Activated T-helper 1 cell treated with Interleukin-2 at 50 U/mL for 16 hours (primary cell): Measurements from ENCODE around the gene SSNA1.

Experiments used
- DNase-seq: peaks from one replicate; pipeline ENCODE4 v3.0.0-alpha.2; 2020; ENCODE audit warnings: low read depth

The SSNA1 gene

DNA sequence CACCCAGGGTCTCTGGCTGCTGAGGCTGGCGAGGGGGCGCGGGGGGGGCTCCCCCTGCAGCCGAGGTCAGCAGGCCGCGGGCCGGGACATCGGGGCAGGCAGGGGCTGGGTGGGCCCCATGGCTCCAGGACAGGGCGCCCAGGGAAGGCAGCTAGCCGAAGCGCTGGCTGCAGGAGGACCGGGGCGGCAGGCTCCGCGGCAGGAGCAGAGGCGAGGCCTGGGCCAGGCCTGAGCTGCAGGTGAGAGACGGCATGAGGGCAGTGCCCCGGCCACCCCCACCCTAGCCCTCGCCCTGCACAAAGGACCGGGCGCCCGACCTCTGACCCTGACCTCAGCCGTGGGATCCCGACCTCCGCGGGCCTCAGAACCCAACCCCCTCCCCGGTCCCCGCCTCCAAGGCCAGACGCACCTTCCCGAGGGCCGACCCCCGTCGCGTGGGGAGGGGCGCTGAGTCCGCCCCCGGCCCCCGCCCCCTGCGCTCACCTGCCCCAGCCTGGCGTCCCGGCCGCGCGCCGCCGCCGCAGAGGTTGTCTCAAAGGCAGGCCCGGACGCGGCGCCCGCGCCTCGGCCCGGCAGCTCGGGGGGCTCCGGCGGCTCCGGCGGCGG is 33.1 kb downstream of the SSNA1 start:
- DNase-seq, result no peak

DNA sequence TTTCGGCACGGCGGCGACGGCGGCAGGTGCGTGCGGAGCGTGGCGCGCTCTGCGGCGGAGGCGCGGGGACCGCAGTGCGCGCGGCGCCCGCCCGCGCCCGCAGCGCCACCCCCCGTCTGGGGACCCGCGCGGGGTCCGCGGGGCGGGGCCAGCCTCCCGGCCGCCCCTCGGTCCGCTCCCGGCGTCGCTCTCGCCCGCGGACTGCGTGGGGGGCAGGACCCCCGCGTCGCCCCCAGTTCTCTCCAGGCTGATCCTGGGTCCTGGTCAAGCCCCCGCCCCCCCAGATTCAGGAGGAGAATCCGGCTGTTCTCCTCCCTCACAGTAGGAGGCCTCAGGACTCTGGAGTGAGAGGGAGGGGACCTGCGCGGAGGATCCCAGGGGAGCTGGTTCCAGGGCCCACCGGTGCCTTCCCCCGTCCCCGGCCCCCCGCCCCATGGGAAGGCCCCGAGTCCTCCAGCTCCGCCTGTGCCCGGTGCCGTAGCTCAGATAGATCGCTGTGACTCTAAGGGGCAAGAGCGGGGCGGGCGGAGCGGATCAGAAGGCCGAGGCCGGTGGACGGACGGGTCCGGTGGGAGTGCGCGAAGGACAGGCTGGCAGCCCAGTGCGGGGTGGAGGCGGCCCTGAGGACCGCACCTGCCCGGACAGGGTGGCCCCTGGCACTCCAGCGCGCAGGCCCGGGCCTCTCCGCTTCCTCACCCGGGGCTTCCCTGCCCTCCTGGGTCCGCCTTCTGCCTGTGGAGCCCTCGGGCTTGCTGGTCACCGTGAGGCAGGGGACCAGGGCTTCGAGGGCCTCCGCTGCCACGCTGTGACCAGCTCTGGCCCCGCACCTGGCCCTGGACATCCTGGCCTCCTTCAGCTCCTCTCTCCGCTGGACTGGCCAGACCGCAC is 34.0 kb downstream of the SSNA1 start, which contains the start of gene RNF208:
Gene RNF208, minus strand, starts transcription at position 51 of the 888 bp plus-strand sequence. CDS start 1,028 bp downstream, outside the sequence.
- DNase-seq, result no peak

DNA sequence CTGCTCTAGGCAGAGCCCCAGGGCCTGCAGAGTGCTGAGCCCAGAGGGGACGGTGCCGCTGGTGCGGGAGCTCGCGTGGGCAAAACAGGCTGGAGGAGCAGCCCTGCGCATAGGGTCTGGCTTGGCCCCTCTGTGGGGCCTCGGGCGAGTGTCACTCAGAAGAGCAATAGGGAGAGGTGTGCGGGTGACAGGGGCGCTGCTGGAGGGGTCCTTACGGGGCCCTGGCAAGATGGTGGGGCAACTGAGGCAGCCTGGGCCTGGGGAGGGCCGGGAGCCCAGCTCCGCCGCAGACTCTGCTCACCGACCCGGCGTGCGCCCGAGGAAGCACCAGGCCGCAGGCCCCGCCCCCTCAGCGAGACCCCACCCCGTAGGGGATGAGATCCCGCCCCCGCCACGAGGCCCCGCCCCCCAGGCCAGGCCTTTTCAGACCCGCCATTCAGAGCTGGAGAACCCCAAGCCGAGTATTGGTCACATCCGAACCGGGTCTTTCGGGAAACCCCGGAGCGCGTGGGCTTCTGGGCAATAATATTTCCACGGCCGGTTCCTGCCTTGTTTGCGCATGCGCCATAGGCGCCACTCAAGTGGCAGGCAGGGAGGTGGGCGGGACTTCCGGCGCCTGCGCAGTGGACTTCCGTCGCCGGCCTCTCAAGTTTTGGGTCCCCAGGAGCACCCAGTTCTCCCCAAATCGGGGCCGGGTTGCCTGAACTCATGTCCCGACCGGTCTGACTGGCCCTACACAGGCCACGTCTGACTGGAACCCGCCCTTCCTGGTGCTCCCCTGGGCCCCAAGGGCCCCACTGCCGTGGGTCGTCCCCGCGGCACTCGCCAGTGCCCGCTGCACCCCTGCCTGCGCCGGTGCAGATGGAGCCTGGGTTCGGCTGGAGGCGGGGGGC is 34.8 kb downstream of the SSNA1 start:
- DNase-seq, result peak; percentile 95

DNA sequence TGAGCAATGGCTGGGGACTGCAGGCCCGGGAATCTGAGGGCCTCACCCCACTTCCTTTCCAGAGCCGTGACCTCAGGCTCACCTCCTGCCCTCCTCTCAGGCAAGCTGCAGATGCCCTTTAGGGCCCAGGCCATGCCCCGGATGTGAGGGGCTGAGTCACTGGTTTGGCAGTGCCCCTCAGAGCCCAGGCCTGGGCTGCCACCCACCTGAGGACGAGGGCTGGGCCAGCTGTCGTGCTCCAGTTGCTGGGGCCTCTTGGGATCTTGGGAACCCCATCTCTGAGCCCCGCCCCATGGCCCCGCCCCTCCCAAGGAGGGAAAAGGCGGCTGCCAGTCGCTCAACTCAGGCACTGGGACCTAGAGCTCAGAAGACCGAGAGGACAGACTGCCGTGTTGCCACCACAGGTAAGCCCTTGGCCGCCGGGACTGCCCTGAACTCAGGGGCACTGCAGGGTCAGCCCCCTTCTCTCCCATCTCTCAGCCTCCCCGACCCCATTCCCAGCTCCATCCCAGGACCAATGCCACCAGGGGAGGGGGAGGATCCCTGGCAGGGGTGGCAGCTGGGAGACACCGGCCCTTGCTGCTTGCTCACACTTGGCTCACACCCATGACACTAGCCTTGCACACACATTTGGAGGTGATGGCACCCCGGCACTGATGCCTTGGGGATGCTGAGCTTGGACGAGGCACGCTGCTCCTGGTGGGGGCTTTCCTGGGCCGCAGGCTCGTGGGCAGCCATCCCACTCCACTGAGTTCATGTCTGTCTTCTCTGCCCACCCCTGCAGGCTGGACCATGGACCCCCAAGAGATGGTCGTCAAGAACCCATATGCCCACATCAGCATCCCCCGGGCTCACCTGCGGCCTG is 36.6 kb downstream of the SSNA1 start, which contains the start of gene CYSRT1:
Gene CYSRT1, plus strand, starts transcription at position 345 of the 865 bp plus-strand sequence. Its CDS starts 448 bp downstream, at position 793.
- no peak for DNase-seq

DNA sequence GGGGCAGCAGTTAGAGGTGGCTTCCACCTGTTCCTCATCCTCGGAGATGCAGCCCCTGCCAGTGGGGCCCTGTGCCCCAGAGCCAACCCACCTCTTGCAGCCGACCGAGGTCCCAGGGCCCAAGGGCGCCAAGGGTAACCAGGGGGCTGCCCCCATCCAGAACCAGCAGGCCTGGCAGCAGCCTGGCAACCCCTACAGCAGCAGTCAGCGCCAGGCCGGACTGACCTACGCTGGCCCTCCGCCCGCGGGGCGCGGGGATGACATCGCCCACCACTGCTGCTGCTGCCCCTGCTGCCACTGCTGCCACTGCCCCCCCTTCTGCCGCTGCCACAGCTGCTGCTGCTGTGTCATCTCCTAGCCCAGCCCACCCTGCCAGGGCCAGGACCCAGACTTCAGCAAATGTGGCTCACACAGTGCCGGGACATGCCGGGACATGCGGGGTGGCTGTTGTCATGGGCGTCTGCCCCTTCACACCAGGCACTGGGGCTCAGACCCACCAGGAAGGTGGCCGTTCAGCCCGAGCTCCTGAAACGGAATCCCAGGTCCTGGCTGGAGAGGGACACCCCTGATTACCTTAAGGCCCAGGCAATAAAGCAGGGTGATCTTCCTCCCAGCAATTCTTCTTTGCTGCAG is 37.3 kb downstream of the SSNA1 start:
- DNase-seq, result no peak

DNA sequence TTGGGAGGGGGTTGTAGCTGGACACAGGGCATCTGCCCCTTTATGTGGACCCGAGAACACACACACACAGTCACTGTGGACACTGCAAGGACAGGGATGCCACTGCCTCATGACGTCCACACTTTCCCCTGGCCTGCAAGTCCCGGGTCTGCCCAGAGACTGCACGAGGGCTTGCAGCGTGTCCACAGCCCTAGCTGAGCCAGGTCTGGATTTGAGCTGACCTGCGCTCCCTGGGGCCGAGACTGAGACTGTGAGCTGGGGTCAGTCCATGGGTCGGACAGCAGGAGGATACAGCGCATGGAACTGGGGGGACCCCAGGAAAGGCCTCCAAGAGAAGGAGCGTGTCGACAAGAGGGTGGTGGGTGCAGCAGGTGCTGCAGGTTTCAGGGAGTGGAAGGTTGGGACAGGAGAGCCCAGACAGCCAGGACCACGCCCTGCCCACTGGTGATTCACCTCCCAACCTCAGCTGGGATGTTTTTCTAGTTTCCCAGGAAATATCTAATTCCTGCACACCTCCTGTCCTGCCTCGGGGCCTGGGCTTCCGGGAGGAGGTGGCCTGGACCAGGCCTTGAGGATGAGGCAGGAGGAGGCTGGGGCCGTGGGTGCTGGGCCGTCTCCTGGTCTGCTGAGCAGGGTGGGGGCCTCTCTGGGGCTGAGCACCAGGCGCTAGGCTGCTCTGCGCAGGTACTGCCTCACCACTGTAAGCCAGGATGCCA is 38.0 kb downstream of the SSNA1 start:
- DNase-seq, result no peak

DNA sequence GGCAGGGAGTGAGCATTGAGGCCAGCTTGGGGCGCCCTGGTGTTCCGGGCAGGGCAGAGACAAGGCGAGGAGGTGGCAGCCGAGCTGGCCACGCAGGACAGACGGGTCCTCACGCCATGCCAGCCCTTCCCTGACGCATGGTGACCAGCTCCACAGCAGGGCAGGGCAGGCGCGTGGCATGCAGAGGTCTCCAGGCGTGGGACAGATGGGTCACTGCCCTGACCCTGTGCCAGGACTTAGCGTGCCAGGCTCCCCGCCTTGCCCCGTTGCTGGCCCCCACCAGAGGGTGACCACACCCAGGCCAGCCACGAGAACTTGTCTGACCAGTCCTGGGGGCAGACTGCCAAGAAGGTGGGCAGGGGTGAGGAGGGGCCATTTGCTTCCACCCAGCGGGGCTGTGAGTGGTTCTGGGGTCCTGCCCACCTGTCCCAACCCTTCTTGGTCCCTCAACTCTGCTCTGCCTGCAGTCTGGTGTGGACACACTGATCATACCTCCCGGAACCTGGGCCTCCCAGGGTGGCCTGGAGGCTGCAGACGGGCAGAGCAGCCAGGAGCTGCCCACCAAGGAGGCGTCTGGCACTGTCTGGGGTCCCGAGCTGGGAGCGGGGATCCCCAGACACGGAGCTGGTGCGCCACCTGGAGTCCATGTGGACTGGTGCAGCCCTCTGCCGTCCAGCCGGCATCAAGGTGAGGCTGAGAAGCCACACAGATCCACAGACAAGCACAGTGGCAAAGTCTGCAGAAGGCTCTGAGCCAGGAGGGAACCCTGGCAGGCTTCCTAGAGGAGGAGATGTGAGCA is 38.8 kb downstream of the SSNA1 start, which contains the start of gene RNF224:
Gene RNF224, plus strand, starts transcription at position 449 of the 799 bp plus-strand sequence. CDS start 834 bp downstream, outside the sequence.
- peak; percentile 68 for DNase-seq

DNA sequence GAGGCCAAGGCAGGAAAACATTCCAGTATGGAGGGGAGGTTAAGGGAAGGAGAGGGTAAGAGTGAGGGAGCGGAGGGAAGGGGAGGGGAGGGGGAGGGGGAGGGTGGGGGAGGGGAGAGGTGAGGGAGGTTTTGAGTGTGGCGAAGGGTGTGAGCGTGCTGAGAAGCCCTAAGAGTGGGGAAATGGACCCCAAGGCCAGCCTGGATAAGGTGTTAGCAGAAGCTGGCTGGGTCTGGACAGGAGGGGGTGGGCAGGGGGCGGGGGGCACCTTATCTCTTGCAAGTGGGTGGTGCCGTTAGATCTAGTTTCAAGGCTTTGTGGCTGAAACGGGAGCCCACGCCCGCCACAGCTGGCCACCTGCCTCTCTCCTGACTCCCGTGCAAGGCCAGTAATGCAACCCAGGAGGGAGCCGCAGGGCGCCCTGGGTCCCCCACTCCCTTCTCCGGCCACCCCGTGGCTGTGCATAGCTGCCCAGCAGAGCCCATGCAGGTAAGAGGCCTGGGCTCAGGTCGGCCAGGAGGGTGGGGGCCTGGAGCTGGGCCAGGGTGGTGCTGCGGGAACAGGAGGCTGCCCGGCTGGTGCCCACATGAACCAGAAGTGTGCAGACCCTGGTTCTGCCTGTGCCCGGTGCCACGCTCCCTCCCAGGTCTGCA is 39.5 kb downstream of the SSNA1 start:
- DNase-seq, result no peak

DNA sequence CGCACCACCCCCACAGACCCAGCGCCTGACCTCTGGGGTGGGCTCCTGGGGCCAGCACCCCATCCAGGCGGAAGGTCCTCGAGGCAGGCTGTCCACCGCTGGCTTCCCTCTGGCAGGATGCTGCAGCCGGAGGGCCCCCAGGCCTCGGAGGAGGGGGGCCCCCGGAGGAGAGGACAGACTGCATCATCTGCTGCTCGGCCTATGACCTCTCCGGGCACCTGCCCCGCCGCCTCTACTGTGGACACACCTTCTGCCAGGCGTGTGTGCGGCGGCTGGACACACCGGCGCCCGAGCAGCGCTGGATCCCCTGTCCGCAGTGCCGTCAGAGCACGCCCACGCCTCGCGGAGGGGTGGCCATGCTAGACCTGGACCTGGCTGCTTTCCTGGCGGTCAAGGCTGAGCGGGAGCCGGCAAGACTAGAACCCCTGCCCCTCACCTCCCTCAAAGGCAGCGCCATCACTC is 40.1 kb downstream of the SSNA1 start:
- no peak for DNase-seq

DNA sequence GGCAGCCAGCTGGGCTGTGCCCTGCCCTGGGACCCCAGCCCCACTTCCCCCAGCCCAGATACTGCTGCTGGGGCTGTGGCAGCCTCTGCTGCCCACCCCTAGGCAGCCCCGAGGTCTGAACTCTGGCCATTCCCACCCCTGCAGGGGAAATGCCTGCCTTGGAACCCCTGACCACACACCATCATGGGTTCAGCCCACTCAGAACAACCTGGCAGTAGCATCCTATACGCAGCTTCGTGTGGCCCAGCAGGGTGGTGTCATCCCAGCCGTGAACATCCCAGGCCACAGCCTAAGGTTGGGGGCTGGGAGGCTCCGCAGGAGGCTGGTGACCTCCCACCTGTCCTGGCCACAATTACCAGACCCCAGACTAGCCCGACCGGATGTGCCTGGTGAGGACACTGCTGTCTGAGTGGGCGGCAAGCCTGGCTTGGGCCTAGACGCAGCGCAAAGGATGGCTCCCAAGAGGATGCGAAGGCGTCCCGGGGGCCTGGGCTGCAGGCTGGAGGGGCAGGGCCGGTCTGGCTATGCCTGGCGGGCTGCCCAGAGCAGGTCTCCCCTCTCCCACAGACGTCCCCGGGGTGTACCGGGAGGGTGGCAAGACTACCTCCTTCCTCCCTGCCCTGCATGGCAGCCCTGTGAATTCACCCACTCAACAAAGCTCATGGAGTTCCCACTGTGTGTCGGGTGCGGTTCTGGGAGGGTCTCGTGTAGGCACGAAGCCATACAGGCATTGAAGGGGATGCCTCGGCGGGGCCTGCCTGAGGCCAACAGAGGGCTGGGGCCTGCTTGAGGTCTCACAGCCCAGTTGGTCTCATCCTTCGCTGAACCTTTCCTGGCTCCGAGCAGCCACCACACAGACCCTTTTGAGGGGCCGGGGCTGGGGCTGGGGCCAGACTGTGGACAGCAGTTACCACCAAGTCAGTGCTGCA is 40.8 kb downstream of the SSNA1 start:
- no peak for DNase-seq

DNA sequence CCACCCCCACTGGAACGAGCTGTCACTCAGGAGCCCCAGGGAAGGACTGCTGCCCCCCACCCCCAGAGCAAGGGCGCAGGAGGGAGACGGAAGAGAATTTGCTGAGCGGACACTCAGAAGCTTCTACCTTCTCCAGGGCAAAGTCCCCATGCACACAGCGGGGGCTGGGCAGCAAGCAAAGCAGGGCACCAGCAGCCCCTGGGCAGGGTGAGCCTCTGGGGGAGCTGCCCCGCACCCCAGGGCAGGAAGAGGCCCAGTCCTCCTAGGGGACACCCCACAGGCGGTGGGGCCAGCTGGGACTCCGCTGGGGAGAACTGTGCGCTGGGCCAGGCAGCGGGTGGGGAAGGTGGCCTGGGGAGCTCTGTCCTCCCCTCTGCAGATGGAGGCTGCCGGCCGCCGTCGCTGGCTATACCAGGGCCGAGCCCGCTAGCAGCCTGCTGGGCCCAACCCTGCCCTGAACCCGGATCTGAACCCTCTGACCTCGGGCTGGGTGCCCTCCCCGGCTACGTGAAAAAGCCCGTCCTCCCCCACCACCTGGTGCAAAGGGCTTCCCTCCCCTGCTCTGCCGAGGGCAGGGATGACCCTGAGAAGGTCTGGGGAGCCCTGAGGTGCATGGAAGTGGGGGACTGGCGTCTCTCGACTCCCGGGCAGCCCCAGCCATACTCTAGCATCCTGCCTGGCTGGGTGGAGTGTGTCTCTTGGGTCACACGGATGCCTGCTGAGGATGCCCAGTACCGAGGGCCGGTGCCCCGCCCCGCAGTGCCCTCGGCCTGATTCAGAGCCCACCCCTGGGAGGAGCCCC is 41.6 kb downstream of the SSNA1 start:
- no peak for DNase-seq

DNA sequence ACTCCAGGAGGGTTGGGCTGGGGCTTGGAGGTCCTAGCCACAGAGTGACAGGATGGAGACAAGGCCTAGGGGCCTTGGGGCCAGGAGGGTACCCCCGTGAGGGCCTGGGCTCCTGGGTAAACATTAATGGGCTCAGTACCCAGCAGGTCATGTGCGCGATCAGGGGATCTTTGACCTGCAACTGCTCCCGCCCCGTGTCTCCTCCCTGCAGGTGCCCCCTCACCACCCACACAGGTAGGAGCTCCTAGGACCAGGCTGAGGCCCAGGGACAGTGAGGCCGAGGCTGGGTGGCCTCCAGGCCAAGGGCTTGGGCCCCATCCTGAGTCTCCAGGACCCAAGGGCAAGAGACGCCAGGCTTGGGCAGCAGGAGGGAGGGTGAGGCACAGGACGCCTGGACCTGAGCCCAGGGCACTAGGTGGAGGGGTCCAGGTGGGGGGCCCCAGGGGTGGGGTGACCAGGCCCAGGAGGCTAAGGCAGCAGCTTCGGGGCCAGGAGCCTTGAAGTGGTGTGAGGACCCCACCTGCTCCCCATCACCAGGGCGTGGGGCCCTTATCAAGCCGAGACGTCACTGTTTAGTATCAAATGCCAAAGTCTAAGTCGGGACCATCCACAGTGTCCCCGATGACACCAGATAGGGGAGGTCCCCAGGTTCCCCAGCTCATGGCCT is 42.4 kb downstream of the SSNA1 start, which contains the start of gene SLC34A3:
Gene SLC34A3, plus strand, starts transcription at position 197 of the 667 bp plus-strand sequence. CDS start 802 bp downstream, outside the sequence.
- DNase-seq, result no peak

DNA sequence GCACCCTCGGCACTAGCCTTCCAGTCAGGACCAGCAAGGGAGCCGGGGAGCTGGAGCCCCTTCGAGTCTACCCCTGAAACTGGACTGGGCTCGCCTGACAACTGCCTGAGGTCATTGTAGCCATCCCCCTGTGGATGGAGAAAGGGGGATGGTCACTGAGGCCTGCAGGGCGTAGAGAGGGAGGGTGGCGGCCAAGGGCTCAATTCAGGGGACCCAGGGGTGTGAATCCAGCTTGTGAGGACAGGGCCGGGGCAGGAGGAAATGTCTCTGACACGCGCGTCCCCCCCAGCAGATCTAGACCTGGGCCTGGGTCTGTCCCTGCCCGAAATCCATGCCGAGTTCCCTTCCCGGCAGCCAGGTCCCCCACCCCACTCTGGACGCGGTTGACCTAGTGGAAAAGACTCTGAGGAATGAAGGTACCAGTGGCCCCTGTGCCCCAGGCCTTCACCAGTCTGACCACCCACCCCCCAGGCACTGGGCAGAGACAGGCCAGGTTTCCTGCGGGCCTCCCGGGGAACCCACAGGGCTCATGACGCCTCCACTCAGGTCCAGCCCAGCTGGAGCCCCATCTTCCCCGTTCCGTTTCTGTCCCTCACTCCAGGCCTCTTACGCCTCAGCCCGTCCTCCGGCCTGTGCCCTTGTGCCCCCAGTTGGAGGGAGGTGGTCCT is 43.0 kb downstream of the SSNA1 start:
- DNase-seq, result no peak

DNA sequence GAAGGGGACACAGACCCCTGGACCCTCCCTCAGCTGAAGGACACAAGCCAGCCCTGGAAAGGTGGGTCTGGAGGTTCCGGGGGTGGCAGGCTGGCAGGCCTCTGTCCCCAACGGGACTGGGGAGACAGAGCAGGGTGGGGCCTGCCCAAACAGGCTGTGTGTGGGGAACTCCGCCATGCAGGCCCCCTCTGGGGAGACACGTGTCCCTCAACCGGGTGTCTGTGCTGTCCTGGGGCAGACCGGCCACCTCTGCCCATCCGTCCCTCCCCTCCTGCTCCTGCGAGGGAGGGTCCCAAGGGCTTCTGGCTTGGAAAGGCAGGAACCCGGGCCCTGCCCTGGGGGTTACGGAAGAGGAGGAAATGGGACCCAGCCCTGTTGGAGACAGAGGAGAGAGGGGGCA is 43.6 kb downstream of the SSNA1 start:
- DNase-seq, result no peak

DNA sequence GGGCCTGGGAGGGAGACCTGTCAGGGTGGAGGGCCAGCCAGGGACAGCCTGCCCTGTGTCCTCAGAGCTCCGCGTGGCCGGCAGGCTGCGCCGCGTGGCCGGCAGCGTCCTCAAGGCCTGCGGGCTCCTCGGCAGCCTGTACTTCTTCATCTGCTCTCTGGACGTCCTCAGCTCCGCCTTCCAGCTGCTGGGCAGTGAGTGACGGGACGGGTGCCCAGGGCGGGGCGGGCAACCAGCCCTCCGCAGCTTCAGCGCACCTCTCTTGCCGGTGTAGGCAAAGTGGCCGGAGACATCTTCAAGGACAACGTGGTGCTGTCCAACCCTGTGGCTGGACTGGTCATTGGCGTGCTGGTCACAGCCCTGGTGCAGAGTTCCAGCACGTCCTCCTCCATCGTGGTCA is 44.0 kb downstream of the SSNA1 start:
- DNase-seq, result no peak
